ENCODE results near the gene SEMA5B.

DNA sequence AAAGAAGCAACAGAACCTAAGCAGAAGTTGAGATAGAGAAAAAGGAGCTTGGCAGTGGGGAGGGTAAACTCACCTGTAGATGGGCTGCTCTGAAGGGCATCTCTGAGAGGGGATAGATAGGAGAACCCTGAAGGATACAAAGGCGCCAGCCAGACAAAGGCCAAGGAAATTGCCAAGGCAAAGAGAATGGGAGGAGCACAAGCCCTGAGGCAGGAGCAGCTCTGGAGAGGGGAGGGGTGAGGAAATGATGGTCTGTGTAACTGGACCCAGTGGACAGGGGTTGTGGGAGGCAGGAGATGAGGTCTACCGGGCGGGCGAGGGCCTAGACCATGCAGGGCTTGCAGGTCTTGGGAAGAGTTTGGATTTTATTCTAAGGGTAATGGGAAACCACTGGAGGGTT, 36.9 kb upstream of the SEMA5B start:
- TF ChIP-seq, protein P1, sequence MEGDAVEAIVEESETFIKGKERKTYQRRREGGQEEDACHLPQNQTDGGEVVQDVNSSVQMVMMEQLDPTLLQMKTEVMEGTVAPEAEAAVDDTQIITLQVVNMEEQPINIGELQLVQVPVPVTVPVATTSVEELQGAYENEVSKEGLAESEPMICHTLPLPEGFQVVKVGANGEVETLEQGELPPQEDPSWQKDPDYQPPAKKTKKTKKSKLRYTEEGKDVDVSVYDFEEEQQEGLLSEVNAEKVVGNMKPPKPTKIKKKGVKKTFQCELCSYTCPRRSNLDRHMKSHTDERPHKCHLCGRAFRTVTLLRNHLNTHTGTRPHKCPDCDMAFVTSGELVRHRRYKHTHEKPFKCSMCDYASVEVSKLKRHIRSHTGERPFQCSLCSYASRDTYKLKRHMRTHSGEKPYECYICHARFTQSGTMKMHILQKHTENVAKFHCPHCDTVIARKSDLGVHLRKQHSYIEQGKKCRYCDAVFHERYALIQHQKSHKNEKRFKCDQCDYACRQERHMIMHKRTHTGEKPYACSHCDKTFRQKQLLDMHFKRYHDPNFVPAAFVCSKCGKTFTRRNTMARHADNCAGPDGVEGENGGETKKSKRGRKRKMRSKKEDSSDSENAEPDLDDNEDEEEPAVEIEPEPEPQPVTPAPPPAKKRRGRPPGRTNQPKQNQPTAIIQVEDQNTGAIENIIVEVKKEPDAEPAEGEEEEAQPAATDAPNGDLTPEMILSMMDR (IDR thresholded peaks at IDR 0.05) = no peak
- TF ChIP-seq POLR2A (IDR thresholded peaks at IDR 0.05) = no peak

Measured in uterus (tissue), 2 donors.